ENCODE results near the gene DEPP1. TPM values are rescaled to one million over a fixed set of nuclear protein-coding genes. Genes with fewer than 3 reads are reported as not detected.

Gene DEPP1, protein sequence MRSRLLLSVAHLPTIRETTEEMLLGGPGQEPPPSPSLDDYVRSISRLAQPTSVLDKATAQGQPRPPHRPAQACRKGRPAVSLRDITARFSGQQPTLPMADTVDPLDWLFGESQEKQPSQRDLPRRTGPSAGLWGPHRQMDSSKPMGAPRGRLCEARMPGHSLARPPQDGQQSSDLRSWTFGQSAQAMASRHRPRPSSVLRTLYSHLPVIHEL
- total RNA-seq (2016; rRNA removed; fragmentation: Illumina TruSeq; extraction: Trizol) (11.2 and 14.8 TPM in 2 replicates), polyA plus RNA-seq (2011; rRNA removed) (270 and 338 TPM in 2 replicates), polyA minus RNA-seq (2011; rRNA and poly(A)+ RNA removed; ENCODE audit: low replicate concordance) (1.8 and 739 TPM in 2 replicates), Bru-seq, nascent RNA (percentile 94 among the genes with signal in this experiment), BruChase-seq, experiment 1, labeled RNA remaining after a 6-hour chase (percentile 62 among the genes with signal in this experiment), BruChase-seq, experiment 2, labeled RNA remaining after a 2-hour chase (percentile 72 among the genes with signal in this experiment)
- total RNA-seq (2016; cell fraction: cytosol; rRNA removed; fragmentation: Illumina TruSeq; extraction: Trizol; ENCODE audit: low read depth), result 3.0 and 5.0 TPM in 2 replicates
- total RNA-seq (2016; cell fraction: insoluble cytoplasmic fraction; rRNA removed; fragmentation: Illumina TruSeq; extraction: Trizol), result 9.0 and 15.3 TPM in 2 replicates
- 9.0 and 9.3 TPM in 2 replicates for total RNA-seq (2016; cell fraction: membrane; rRNA removed; fragmentation: Illumina TruSeq; extraction: Trizol)
- total RNA-seq (2016; cell fraction: nucleus; rRNA removed; fragmentation: Illumina TruSeq; extraction: Trizol), result 15.1 and 16.0 TPM in 2 replicates
- 261 and 317 TPM in 2 replicates for polyA plus RNA-seq (2011; cell fraction: cytosol; rRNA removed)
- 103 and 135 TPM in 2 replicates for polyA plus RNA-seq (2011; cell fraction: nucleus; rRNA removed)
- 132 and 232 TPM in 2 replicates for polyA plus RNA-seq (2012)
- 2.0 and 2.5 TPM in 2 replicates for polyA plus RNA-seq (2016; cell fraction: cytosol; fragmentation: Illumina TruSeq; extraction: Trizol; ENCODE audit: low read depth)
- polyA plus RNA-seq (2016; cell fraction: insoluble cytoplasmic fraction; fragmentation: Illumina TruSeq; extraction: Trizol; ENCODE audit: low read depth), result 9.3 and 11.2 TPM in 2 replicates
- polyA plus RNA-seq (2016; cell fraction: membrane; fragmentation: Illumina TruSeq; extraction: Trizol; ENCODE audit: low read depth), result 3.6 and 5.2 TPM in 2 replicates
- polyA plus RNA-seq (2016; cell fraction: nucleus; fragmentation: Illumina TruSeq; extraction: Trizol; ENCODE audit: insufficient read depth, low read depth), result 13.4 and 15.5 TPM in 2 replicates
- 249 and 254 TPM in 2 replicates for polyA minus RNA-seq (2011; cell fraction: cytosol; rRNA and poly(A)+ RNA removed)
- 107 and 142 TPM in 2 replicates for polyA minus RNA-seq (2011; cell fraction: nucleus; rRNA and poly(A)+ RNA removed)
- long read RNA-seq, experiment 1, transcript DEPP1-201 (2 exons, 2,120 nt), result major isoform, 120 of 137 reads
- long read RNA-seq, experiment 1, partial matches to known transcripts, result 0 of 137 reads
- long read RNA-seq, experiment 1, other reads (novel, unspliced or antisense), result 17 of 137 reads
- long read RNA-seq, experiment 2, transcript DEPP1-201 (2 exons, 2,120 nt), result major isoform, 157 of 201 reads
- long read RNA-seq, experiment 2, partial matches to known transcripts, result 0 of 201 reads
- long read RNA-seq, experiment 2, other reads (novel, unspliced or antisense), result 44 of 201 reads

DNA sequence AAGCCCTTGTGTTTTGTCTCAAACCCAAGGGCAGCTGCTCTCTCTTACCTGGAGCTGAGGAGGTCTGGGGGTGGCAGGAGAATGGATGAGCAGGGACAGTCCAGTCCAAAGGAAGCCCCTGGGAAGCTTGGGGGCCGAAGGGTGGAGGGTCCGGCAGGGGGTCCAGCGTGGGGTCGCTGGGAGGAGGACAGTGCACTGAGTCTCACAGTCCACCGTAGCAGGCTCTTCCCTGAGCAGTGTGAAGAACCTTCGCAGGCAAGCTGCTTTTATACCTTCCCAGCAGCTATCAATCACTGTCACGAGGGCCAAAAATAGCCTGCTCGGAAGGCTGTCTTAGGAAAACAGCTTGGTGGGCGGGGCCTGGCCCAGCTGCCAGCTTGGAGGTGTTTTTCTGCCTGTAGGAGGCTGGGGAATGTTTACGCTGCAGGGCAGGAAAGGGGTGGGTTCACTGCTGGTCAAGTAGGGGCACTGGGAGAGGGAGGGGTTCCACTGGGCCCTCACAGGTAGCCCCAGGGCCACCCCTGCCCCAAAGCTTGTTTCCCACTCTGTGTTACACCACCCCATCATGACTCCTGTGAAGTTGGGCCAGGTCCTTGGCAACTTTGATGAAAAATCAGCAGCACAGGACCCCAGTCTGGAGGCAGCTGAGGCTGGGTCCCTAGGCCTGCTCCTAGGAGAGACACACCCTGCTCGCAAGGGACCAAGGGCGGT lies at the start of gene DEPP1:
TSS of gene DEPP1 (minus strand) at position 240 of the 711 bp plus-strand sequence. CDS start 779 bp downstream, outside the sequence.
- ChIA-PET POLR2A (interaction anchor here (0.9 to 12.6 kb wide), 17 partner anchors 12 to 1570 kb away, joined by 3 to 863 read pairs (median 9); partner anchors contain the start of genes HNRNPF, RASSF4 and ZNF22), CTCF (ENCODE audit: low intra/inter-chr PET ratio, low total read pairs) (no interaction called here)
- Histone ChIP-seq H3K9me3 (ENCODE audit: low read length) (no peaks in the 10 kb centered on the region), H3K4me1 (ENCODE audit: insufficient read depth, low read length) (peaks cover 77% of the 10 kb centered on the region), H3K4me2 (ENCODE audit: low read depth, low read length) (peak within 1 kb of the TSS; percentile 90), H3K27ac (ENCODE audit: extremely low read length, insufficient read depth, low read length) (peak within 1 kb of the TSS; percentile 97), H2AFZ (ENCODE audit: low read length) (no peak within 1 kb of the TSS), H3K79me2 (ENCODE audit: insufficient read depth, low read length) (peaks cover 33% of the 10 kb centered on the region), H3K4me3 (replicated peaks in 1 of 3; ENCODE audit: insufficient read depth in 1 of 3, low read depth in 2 of 3, low read length in 3 of 3) (peak within 1 kb of the TSS; percentile 64 to 89 (median 78)), H3K9ac (ENCODE audit: insufficient read depth, low read depth, low read length) (peak within 1 kb of the TSS; percentile 95), H4K20me1 (ENCODE audit: insufficient read depth, low read length) (peaks cover 40% of the 10 kb centered on the region), H3K36me3 (replicated peaks in 1 of 2; ENCODE audit: control insufficient read depth in 1 of 2, insufficient read depth in 2 of 2, low read length in 2 of 2) (peaks cover 0 to 28% of the 10 kb centered on the region in 2 experiments; a peak in 3 of 5 replicates), H3K27me3 (ENCODE audit: control insufficient read depth in 1 of 2, insufficient read depth in 2 of 2, low read length in 2 of 2) (no peaks in the 10 kb centered on the region; a peak in 1 of 5 replicates)
- FAIRE-seq, result peak; percentile 95
- WGBS (ENCODE audit: low lambda C conversion rate), result 0% methylated on average over 4 of the region's 12 CpGs
- ATAC-seq, result peak; percentile 23
- in situ Hi-C loops (cut with HindIII; ENCODE audit: extremely low pct_ligation_motif_present, low pct_unique_long_range_greater_than_20kb), result loop anchor here (5.0 kb wide), 1 partner anchor 46 kb away; no protein-coding TSS in a partner anchor
- no TSS peak for BruUV-seq (replicated peaks)
- intact Hi-C loops (cut with micrococcal nuclease; ENCODE audit: unreplicated experiment), result no loop called here
- peak; percentile 95 for DNase-seq (ENCODE audit: low spot score)
- TF ChIP-seq MIER3 (CRISPR knock-in tag; IDR thresholded peaks at IDR 0.05; ENCODE audit: borderline replicate concordance), result peak; percentile 93
- TF ChIP-seq, protein P1, sequence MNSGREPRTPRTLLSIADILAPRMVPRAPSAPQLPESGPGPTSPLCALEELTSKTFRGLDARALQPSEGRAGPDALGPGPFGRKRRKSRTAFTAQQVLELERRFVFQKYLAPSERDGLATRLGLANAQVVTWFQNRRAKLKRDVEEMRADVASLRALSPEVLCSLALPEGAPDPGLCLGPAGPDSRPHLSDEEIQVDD (CRISPR knock-in tag; IDR thresholded peaks at IDR 0.05; ENCODE audit: borderline replicate concordance), result no peak
- TF ChIP-seq ZNF879 (CRISPR knock-in tag; IDR thresholded peaks at IDR 0.05), result no peak; the same call in 1 of the 2 replicates
- no peak for TF ChIP-seq U2AF1 (optimal IDR thresholded peaks at IDR 0.05; ENCODE audit: low read depth, low read length)
- TF ChIP-seq, protein P2, sequence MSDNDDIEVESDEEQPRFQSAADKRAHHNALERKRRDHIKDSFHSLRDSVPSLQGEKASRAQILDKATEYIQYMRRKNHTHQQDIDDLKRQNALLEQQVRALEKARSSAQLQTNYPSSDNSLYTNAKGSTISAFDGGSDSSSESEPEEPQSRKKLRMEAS (IDR thresholded peaks at IDR 0.05), result no peak; the same call in 1 of the 2 replicates
- peak; percentile 95 for TF ChIP-seq NFKBIZ (CRISPR knock-in tag; IDR thresholded peaks at IDR 0.05)
- TF ChIP-seq KAT2B (IDR thresholded peaks at IDR 0.05; ENCODE audit: borderline replicate concordance, low read depth, low read length), result no peak
- TF ChIP-seq ZNF792 (CRISPR knock-in tag; IDR thresholded peaks at IDR 0.05), result no peak
- no peak for TF ChIP-seq ZKSCAN1 (IDR thresholded peaks at IDR 0.05; ENCODE audit: low read length)
- peak; percentile 53 for TF ChIP-seq RBM39 (IDR thresholded peaks at IDR 0.05; ENCODE audit: low read depth, low read length, poor library complexity, severe bottlenecking)
- TF ChIP-seq CAMTA2 (CRISPR knock-in tag; IDR thresholded peaks at IDR 0.05; ENCODE audit: borderline replicate concordance), result no peak
- TF ChIP-seq ZNF775 (CRISPR knock-in tag; IDR thresholded peaks at IDR 0.05; ENCODE audit: borderline replicate concordance), result no peak
- TF ChIP-seq NFIC (IDR thresholded peaks at IDR 0.05; ENCODE audit: low read length), result no peak
- TF ChIP-seq, protein P3, sequence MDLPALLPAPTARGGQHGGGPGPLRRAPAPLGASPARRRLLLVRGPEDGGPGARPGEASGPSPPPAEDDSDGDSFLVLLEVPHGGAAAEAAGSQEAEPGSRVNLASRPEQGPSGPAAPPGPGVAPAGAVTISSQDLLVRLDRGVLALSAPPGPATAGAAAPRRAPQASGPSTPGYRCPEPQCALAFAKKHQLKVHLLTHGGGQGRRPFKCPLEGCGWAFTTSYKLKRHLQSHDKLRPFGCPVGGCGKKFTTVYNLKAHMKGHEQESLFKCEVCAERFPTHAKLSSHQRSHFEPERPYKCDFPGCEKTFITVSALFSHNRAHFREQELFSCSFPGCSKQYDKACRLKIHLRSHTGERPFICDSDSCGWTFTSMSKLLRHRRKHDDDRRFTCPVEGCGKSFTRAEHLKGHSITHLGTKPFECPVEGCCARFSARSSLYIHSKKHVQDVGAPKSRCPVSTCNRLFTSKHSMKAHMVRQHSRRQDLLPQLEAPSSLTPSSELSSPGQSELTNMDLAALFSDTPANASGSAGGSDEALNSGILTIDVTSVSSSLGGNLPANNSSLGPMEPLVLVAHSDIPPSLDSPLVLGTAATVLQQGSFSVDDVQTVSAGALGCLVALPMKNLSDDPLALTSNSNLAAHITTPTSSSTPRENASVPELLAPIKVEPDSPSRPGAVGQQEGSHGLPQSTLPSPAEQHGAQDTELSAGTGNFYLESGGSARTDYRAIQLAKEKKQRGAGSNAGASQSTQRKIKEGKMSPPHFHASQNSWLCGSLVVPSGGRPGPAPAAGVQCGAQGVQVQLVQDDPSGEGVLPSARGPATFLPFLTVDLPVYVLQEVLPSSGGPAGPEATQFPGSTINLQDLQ (CRISPR knock-in tag; IDR thresholded peaks at IDR 0.05), result no peak
